Thyroid gland (tissue), 4 donors: ENCODE measurements around the gene TTLL5. TPM values are rescaled to one million over a fixed set of nuclear protein-coding genes. Genes with fewer than 3 reads are reported as not detected.

Source experiments
- DNase-seq, 2 donors: peaks; one replicate each; pipeline ENCODE4 v3.0.0-alpha.2; 2019
- H3K27ac ChIP-seq, 3 donors: fragments of 200-600 bp; sonication (generic); 1 replicate in 2 of 3; 2 replicates in 1 of 3; pipeline ENCODE4 v1.5.1; 2016 to 2019; ENCODE audit warnings: mild to moderate bottlenecking in 1 of 3, moderate library complexity in 1 of 3
- H3K27me3 ChIP-seq: fragments of 200-600 bp; sonication (generic); one replicate; pipeline ENCODE4 v1.5.1; 2019
- H3K36me3 ChIP-seq, 2 donors: fragments of 200-600 bp; sonication (generic); one replicate each; pipeline ENCODE4 v1.5.1; 2016 to 2019
- H3K4me1 ChIP-seq, 2 donors: fragments of 200-600 bp; sonication (generic); one replicate each; pipeline ENCODE4 v1.5.1; 2017 to 2019
- H3K4me3 ChIP-seq, 3 donors: fragments of 200-600 bp; sonication (generic); replicated peaks in 1 of 3; 1 replicate in 2 of 3; 2 replicates in 1 of 3; pipeline ENCODE4 v1.5.1; 2016; ENCODE audit warnings: mild to moderate bottlenecking in 1 of 3
- H3K9me3 ChIP-seq: fragments of 200-600 bp; sonication (generic); one replicate; pipeline ENCODE4 v1.5.1; 2017
- POLR2A ChIP-seq, 2 donors: fragments of 450-650 bp; IDR thresholded peaks; one replicate each; pipeline ENCODE4 v1.6.1; 2017; ENCODE audit warnings: antibody characterized with exemption in 2 of 2, mild to moderate bottlenecking in 2 of 2, moderate library complexity in 1 of 2
- WGBS, 2 donors: methylation state at CpG; one replicate each; pipeline ENCODE4 v1.1.5; 2017; 5-methylcytosine and 5-hydroxymethylcytosine counted together
- intact Hi-C: fragments of 100-400 bp; cut with DNase I; formaldehyde crosslinking; loops from one replicate; pipeline ENCODE4 v1.15.1; 2023
- total RNA-seq, 4 donors: library from RNA; depleted of rRNA; stranded (reverse); fragments of >200 nt; gene quantifications; one replicate each; pipeline ENCODE4 v1.2.3, GENCODE V29; 2016
- TF ChIP-seq, protein P1 (sequence below), 6 experiments: fragments of 200-600 bp in 3 of 6; fragments of 450-650 bp in 3 of 6; sonication (generic) in 3 of 6; IDR thresholded peaks; one replicate each; pipeline ENCODE4 v1.5.1; 2016 to 2019; ENCODE audit warnings: antibody characterized with exemption in 6 of 6, mild to moderate bottlenecking in 2 of 6, inconsistent platforms in 1 of 6, moderate library complexity in 1 of 6

The TTLL5 gene
- total RNA-seq, 4 donors from 2014 or later = 31.8 to 65.1 (median 35.7) TPM

- Histone ChIP-seq H3K36me3 (no peaks in the 10 kb centered on the region), H3K27ac (no peak overlapping the region), H3K4me3 (no peak overlapping the region), H3K4me1 (peaks cover 3 to 4% of the 10 kb centered on the region in 2 donors), H3K9me3 (no peaks in the 10 kb centered on the region), H3K27me3 (no peaks in the 10 kb centered on the region)
- TF ChIP-seq, protein P1, sequence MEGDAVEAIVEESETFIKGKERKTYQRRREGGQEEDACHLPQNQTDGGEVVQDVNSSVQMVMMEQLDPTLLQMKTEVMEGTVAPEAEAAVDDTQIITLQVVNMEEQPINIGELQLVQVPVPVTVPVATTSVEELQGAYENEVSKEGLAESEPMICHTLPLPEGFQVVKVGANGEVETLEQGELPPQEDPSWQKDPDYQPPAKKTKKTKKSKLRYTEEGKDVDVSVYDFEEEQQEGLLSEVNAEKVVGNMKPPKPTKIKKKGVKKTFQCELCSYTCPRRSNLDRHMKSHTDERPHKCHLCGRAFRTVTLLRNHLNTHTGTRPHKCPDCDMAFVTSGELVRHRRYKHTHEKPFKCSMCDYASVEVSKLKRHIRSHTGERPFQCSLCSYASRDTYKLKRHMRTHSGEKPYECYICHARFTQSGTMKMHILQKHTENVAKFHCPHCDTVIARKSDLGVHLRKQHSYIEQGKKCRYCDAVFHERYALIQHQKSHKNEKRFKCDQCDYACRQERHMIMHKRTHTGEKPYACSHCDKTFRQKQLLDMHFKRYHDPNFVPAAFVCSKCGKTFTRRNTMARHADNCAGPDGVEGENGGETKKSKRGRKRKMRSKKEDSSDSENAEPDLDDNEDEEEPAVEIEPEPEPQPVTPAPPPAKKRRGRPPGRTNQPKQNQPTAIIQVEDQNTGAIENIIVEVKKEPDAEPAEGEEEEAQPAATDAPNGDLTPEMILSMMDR (IDR thresholded peaks at IDR 0.05) = no peak
- TF ChIP-seq POLR2A (IDR thresholded peaks at IDR 0.05) = no peak
- 74% methylated on average over 3 of the region's 3 CpGs for WGBS, 2 donors
- DNase-seq = no peak
- intact Hi-C loops = no loop called here
Measured at GRCh38 chr14:75876530-75876929, 215.5 kb downstream of the TTLL5 start.

GRCh38 chr14:75877292-75877691 lies 216.2 kb downstream of the TTLL5 start:
- 76 to 100% methylated on average over 1 of the region's 1 CpG for WGBS, 2 donors
- TF ChIP-seq POLR2A (IDR thresholded peaks at IDR 0.05) = no peak
- Histone ChIP-seq H3K9me3 (no peaks in the 10 kb centered on the region), H3K27ac (no peak overlapping the region), H3K27me3 (no peaks in the 10 kb centered on the region), H3K36me3 (no peaks in the 10 kb centered on the region), H3K4me1 (peaks cover 3 to 4% of the 10 kb centered on the region in 2 donors), H3K4me3 (no peak overlapping the region)
- no peak for DNase-seq
- intact Hi-C loops = no loop called here

DNA sequence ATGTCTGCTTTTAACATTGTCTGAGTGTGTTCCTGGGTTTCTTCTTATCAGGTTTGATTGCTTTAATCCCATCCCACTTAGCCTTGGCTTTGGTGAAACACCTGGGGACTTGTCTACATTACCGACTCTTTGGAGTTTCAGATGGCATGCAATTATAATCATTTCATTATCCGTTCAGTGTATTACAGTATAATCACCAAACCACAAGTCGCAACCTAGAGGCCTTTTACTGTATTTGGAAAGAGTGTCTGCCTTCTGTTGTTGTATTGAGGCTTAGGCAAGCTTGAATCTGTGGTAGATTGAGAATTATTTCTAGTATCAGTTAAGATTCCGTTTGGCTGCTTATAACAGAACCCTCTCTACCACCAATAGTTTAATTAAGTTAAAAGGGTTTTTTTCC lies 216.8 kb downstream of the TTLL5 start:
- 90 to 95% methylated on average over 4 of the region's 4 CpGs for WGBS, 2 donors
- H3K27me3 ChIP-seq = no peaks in the 10 kb centered on the region
- H3K36me3 ChIP-seq = no peaks in the 10 kb centered on the region
- H3K4me1 ChIP-seq = peaks cover 3 to 4% of the 10 kb centered on the region in 2 donors
- no peak for DNase-seq
- no peak overlapping the region for H3K27ac ChIP-seq
- intact Hi-C loops = no loop called here
- no peak overlapping the region for H3K4me3 ChIP-seq
- no peak for TF ChIP-seq POLR2A (IDR thresholded peaks at IDR 0.05)
- TF ChIP-seq, protein P1 (IDR thresholded peaks at IDR 0.05) = no peak
- no peaks in the 10 kb centered on the region for H3K9me3 ChIP-seq

GRCh38 chr14:75879031-75879430 lies 218.0 kb downstream of the TTLL5 start:
- peaks cover 3 to 4% of the 10 kb centered on the region in 2 donors for H3K4me1 ChIP-seq
- H3K4me3 ChIP-seq = no peak overlapping the region
- H3K9me3 ChIP-seq = no peaks in the 10 kb centered on the region
- TF ChIP-seq POLR2A (IDR thresholded peaks at IDR 0.05) = no peak
- TF ChIP-seq, protein P1 (IDR thresholded peaks at IDR 0.05) = no peak
- H3K27ac ChIP-seq = no peak overlapping the region
- 81 to 91% methylated on average over 3 of the region's 3 CpGs for WGBS, 2 donors
- H3K36me3 ChIP-seq = no peaks in the 10 kb centered on the region
- intact Hi-C loops = no loop called here
- no peak for DNase-seq
- no peaks in the 10 kb centered on the region for H3K27me3 ChIP-seq

DNA sequence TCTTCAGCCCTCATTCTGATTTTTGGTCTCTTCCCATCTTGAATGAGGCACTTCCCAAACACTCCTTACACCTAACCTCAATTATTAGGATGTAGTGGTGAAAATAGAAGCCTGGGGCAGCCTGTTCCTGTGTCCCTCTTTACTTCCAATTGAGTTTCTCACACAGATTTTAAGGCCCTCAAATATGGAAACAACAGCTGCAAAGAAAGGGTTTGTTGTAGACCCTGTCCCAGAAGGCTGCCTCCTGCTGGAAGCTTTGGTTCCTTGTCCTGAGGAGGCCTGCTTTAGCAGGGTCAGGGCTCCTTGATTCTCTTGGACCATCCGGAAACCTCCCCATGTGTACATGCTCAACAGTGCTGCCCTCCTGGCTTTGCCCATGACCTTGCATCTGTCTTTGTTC lies 219.5 kb downstream of the TTLL5 start:
- Histone ChIP-seq H3K9me3 (no peaks in the 10 kb centered on the region), H3K36me3 (no peaks in the 10 kb centered on the region), H3K27me3 (no peaks in the 10 kb centered on the region), H3K27ac (no peak overlapping the region), H3K4me3 (no peak overlapping the region), H3K4me1 (peaks cover 3 to 4% of the 10 kb centered on the region in 2 donors)
- DNase-seq = no peak
- intact Hi-C loops = no loop called here
- WGBS, 2 donors = 100% methylated on average over 1 of the region's 1 CpG
- no peak for TF ChIP-seq POLR2A (IDR thresholded peaks at IDR 0.05)
- TF ChIP-seq, protein P1 (IDR thresholded peaks at IDR 0.05) = no peak

DNA sequence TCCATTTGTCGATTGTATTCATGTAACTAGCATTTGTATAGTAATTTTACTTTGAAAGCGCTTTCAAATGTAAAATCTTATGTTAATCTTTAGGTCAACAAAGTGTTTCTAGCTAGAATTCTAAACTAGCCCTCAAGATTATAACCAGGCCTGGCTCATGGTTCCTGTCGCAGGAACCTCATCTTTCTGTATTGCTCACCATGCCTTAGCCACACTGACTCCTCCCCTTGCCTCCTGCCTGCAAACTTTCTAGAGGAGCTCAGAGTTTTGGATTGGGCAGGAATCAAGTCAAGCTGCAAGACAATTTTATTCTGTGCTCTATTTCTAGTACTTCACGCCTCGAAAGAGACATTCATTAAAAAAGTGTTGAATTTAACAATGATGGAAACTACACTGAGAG lies 220.9 kb downstream of the TTLL5 start:
- H3K27me3 ChIP-seq = no peaks in the 10 kb centered on the region
- H3K4me3 ChIP-seq = no peak overlapping the region
- DNase-seq = no peak
- H3K9me3 ChIP-seq = no peaks in the 10 kb centered on the region
- intact Hi-C loops = no loop called here
- H3K36me3 ChIP-seq = no peaks in the 10 kb centered on the region
- WGBS, 2 donors = 96 to 99% methylated on average over 5 of the region's 5 CpGs
- no peak overlapping the region for H3K27ac ChIP-seq
- no peaks in the 10 kb centered on the region for H3K4me1 ChIP-seq
- TF ChIP-seq, protein P1 (IDR thresholded peaks at IDR 0.05) = no peak
- no peak for TF ChIP-seq POLR2A (IDR thresholded peaks at IDR 0.05)
